ENCODE measurements around the gene DLK1.

DNA sequence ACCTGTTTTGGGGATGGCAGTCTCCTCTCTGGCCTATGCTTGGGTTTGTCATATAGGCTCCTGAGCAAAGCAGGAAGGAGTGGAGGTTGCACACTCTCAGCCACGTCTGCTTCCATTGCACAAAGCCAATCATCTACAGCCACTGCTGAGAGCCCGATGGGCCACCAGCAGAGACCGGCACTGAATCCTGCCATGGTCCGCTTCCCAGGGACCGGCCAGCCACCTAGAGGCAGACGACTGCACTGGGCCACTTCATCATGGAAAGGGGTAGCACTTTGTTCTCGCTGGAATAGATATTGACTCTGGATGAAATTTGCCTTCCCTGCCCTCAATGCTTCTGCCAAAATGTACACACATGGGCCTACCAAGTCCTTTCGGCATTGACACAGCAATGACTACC is 22.3 kb downstream of the DLK1 start:
- TF ChIP-seq POLR2AphosphoS5 (IDR thresholded peaks at IDR 0.05; ENCODE audit: insufficient read depth in 1 of 2, low read depth in 1 of 2): no peak
- TF ChIP-seq, protein P1, sequence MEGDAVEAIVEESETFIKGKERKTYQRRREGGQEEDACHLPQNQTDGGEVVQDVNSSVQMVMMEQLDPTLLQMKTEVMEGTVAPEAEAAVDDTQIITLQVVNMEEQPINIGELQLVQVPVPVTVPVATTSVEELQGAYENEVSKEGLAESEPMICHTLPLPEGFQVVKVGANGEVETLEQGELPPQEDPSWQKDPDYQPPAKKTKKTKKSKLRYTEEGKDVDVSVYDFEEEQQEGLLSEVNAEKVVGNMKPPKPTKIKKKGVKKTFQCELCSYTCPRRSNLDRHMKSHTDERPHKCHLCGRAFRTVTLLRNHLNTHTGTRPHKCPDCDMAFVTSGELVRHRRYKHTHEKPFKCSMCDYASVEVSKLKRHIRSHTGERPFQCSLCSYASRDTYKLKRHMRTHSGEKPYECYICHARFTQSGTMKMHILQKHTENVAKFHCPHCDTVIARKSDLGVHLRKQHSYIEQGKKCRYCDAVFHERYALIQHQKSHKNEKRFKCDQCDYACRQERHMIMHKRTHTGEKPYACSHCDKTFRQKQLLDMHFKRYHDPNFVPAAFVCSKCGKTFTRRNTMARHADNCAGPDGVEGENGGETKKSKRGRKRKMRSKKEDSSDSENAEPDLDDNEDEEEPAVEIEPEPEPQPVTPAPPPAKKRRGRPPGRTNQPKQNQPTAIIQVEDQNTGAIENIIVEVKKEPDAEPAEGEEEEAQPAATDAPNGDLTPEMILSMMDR (IDR thresholded peaks at IDR 0.05): no peak

Measured in vagina (tissue), 2 donors.